Smooth muscle cell of the brain vasculature (primary cell): ENCODE results near the gene KRT14.
"Not testable (repeated sequence)": the region's sequence is repeated elsewhere in the genome, so short reads cannot be mapped to it uniquely, and the experiment has no call there.

Experiments
- DNase-seq: peaks from one replicate; pipeline ENCODE4 v3.0.0-alpha.2; 2012; ENCODE audit warnings: low read depth, low spot score

The KRT14 gene

DNA sequence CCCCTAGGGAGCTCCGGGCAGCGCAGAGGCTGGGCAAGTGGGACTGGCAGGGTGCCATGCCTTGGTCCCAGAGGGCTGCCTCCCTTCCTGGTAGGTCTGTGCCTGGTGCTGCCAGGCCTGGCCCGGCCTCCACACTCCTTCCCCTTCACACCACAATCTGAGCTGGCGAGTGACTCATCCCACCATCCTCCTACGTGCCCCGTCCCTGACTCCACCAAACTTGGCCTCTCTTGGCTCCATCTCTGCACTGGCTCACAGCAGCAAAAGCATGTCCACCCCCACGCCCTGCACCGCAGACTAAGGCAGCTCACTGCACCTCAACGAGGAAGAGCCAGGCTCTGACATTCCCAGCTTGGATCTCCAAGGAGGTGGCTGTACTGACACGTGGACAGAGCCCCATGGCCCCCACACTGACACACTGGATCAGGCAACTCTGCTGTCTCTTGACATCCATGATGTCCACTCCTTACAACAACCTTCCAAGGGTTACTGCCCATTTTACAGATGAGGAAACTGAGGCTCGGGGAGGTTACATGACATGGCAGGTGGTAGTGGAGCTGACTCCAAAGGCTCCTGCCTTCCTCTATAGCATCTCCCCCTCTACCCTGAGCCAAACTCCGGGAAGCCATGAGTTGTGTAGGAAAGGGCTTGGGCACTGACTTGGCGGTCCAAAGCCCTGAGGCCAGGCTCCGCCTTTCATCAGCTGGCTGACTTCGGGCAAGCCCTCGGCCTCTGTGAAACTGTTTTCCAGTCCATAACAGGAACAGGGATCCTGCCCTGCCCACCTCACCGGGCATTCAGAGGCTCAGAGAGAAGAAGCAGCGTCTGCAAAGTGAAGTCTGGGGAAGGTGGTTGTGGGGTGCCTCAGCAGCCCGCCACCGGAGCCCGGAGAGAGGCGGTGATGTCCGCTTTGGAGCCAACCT is 38.5 kb downstream of the KRT14 start:
- peak; percentile 63 for DNase-seq

DNA sequence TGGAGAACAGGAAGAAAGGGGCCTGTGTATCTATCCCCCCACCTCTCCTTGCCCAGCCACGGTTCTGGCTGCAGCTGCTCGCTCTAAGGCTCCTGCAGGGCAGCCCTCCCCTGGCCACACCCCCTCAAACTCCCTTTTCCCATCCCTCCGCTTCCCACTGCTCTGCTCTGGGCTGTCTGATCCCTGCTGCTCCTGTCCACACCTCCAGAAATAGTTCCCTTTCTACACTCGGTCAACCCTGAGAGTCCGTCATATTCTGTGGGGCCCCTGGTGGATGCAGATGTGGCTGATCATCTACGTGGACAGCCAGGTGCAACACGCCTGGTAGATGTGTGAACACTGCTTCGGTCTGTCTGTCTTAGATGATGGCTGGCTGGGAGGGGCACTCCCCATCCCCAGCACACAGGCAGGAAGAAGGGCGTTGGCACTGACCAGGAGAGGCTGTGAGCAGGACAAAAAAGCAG is 39.3 kb downstream of the KRT14 start:
- DNase-seq: no peak

- DNase-seq: no peak
Measured at GRCh38 chr17:41546819-41547218, 39.9 kb downstream of the KRT14 start.

DNA sequence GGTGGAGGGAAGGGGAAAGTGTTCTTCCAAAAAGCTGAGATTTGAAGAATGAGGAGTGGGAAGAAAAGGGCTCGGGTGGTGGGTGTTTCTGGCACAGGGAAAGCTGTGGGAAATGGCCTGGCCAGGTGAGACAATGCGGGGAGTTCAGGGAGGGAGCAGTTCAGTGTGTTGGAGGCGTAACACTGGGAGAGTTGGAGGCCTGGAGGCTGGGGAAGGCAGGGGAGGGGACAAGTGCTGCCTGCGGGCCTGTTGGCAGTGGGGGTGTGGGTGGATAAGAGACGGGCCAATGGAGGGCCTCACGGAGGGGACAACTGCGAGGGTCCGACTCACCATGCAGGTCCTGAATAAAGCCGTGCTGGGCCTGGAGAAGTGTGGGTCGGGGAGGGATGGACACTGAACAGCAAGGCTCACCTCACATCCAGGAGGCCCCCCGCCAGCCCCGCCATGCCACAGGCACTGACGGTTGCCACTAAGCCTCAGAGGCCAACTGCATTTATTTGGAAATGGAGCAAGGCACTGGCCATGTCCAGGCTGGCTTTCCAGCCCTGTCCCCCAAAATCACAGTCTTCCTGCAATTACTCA is 40.8 kb downstream of the KRT14 start:
- no peak for DNase-seq

DNA sequence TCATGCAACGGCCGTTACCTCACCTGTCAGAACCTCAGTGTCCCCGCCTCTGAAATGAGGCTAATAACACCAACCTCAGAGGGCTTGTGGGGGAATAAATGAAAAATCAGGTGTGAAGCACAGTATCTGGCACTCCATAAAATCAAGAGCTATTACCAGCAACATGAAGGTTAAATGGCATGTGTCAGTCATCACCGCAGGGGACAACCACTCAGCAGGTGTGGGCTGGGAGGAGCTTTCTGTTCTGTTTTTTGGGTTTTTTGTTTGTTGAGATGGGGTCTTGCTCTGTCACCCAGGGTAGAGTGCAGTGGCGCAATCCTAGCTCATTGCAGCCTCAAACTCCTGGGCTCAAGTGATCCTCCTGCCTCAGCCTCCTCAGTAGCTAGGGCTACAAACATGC is 41.8 kb downstream of the KRT14 start:
- DNase-seq: no peak

GRCh38 chr17:41544491-41544892 is 42.2 kb downstream of the KRT14 start:
- DNase-seq: no peak

DNA sequence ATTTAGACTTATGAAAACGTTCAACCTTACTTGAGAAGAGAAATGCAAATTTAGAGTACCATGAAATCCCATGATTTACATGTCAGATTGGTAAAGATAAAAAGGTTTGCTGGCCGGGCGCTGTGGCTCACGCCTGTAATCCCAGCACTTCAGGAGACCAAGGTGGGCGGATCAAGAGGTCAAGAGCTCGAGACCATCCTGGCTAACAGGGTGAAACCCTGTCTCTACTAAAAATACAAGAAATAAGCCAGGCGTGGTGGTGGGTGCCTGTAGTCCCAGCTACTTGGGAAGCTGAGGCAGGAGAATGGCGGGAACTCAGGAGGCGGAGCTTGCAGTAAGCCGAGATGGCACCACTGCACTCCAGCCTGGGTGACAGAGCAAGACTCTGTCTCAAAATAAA is 43.9 kb downstream of the KRT14 start:
- not testable (repeated sequence) for DNase-seq

DNA sequence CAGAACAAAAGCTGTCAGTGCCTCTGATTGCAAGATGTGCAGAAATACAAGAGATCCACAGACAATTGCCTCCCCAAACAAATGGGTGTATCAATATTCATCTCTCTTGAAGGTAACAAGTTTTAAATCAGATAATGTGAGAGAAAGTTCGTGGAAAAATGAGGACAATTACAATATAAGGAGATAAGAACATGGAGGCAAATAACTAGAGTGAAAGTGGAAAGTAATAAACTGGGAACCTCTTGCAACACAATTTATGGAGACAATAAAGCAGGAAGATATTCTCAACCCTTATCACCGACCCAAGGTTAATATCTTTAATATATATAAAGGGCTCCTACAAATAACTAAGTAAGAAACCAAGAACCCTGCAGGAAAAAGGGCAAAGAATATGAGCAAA is 44.3 kb downstream of the KRT14 start:
- DNase-seq: no peak

DNA sequence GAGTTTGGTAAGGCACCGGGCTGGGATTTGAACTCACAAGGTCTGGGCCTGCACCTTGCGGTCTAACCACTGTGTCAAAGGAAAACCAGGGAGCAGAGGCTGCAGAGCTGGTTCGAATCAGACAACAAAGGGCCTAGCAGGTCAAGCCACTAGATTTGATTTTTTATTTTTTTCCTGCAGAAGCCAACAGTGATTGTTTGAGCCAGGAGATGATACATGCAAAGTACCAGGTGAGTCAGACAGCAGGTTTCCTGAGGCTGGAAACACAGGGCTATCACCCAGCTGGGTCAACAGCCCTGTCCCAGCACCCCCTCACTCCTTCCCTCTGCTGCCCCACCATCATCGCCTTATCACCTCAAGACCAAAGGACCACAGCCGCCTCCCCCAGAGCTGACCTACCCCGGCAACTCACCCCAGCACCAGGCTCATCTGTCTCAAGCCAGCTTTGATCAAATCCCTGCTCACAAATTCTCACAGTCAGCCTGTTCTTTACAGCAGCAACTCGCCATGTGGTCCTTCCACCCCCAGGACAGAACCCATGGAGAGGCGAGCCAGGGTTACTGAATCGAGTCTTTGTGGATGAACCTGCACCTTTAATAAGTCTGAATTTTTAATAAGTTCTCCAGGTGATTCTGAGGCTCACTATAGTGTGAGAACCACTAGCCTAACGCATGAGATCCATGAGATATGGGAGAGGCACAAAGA is 45.6 kb downstream of the KRT14 start:
- DNase-seq: no peak

DNA sequence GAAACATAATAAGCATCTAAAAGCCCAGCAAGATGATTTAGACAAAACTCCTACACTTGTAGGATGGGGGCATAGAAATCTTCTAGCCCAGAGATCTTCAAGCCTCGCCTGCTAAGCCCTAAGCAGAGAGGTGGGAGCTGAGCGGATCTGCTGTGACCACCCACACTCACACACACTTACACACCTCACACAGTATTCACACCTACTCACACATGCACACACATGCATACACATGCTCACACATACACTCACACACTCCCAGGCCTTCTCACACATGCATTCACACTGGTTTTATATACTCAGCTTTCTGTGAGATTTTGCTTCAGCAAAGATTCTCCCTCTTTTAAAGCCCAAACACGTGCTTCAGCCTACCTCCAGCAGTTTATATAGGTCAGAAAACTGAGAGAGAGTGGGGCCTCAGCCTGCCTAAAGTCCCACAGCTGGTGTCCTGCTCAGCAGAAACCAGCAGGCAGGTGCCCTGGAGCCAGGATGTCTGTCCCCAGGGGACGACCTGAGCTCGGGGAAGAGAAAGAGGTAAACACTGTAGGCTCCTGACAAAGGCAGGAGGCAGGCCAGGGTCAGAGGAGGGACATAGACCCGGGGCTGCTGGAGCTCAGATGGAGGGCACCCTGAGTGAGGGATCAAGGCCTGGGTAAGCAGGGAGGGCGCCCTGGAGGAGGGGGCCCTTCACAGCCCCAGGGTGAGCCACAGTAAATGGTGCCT is 46.6 kb downstream of the KRT14 start:
- no peak for DNase-seq

- DNase-seq: no peak
Measured at GRCh38 chr17:41539071-41539492, 47.6 kb downstream of the KRT14 start.

GRCh38 chr17:41538565-41538991 is 48.1 kb downstream of the KRT14 start:
- no peak for DNase-seq

- DNase-seq: no peak
Measured at GRCh38 chr17:41537990-41538389, 48.7 kb downstream of the KRT14 start.

DNA sequence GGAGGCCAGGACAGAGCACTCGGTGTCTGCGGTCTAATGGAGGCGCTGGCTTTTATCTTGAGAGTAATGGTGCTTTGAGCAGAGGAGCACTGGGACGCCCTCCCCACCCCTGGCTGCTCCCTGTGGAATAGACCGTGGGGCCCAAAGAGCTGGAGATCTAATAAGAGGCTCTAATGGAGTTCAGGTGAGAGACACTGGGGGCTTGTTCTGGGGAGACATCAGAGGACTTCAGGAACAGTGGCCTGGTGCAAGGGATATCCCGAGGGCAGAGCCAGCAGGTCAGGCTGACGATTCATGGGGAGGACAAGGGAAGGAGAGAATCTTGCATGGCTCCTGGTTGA is 49.1 kb downstream of the KRT14 start:
- DNase-seq: no peak

DNA sequence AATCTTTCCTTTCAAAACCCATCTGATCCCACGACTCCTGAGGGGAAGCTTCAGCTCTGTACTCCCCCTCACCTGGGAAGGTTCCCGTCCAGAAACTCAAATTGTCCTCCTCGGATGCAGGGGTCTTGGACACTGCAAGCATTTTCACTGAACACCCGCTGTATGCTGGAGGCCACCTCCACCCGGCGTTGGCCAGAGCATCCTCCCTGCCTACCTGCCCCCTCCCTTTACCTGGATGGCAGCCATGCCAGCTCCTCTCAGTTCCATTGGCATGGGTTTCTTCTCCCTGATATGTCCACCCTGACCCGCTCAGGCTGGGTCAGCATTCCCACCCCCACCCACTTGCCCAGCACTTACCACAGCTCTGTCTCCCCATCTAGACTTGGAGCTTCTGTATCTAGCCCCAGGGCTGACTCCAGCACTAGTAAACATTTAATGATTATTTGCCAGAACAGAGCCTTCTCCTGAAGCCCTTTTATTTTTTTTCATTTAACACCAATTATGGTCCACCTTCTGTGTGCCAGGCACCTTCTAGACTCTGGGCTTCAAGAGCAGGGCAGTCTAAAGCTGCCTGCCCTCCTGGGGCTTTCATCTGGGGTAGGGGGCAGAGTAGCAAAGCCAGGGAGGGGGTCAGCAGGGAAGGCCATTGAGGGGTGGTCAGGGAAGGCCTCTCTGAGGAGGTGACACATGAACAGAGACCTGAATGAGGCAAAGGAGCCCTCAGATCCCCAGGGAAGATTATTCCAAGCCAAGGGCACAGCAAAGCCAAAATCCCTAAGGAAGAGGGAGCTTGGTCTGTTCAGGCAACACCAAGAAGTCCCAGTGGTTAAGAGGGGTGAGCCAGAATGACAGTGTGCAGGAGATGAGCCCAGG is 49.7 kb downstream of the KRT14 start:
- DNase-seq: no peak

- DNase-seq: no peak
Measured at GRCh38 chr17:41535764-41536481, 50.8 kb downstream of the KRT14 start.

- no peak for DNase-seq
Measured at GRCh38 chr17:41534899-41535546, 51.7 kb downstream of the KRT14 start.

DNA sequence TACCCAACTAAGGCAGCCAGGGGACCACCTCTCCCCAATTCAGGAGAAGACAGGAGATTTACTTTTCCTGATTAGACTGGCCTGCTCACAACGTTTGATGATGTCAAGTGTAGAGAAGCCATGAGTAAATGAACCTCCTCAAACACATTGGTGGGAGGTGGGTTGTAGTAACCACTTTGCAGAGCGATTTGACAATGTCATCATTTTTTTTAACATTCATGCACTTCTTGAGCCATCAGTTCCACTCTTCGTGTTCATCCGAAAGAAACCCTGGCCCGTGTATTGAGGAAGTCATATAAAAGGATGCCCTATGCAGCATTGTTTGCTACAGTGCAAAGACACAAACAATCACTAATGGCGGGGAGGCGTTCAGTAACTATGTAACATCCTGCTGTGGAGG is 53.1 kb downstream of the KRT14 start:
- no peak for DNase-seq

GRCh38 chr17:41532947-41533570 is 53.6 kb downstream of the KRT14 start:
- DNase-seq: no peak
